A549 (cell line): ENCODE measurements around the gene MLF1. TPM values are rescaled to one million over a fixed set of nuclear protein-coding genes. Genes with fewer than 3 reads are reported as not detected.

Source experiments
- ATAC-seq, 2 experiments: fragments of 200-7000 bp in 1 of 2; fragments of >200 bp in 1 of 2; cut with Nextera tagmentation in 1 of 2; cut with Tn5 transposase in 1 of 2; 3 replicates each; pipeline versions ENCODE4 v1.8.0 to v1.9.1; 2018 to 2020; ENCODE audit warnings: mild to moderate bottlenecking in 1 of 2, moderate library complexity in 1 of 2
- CTCF ChIA-PET: fragments of 300-600 bp; sonication (Branson Sonifier 250); formaldehyde crosslinking; extraction: SDS; loops from one replicate; lab custom pipeline; 2021; ENCODE audit warnings: antibody characterized with exemption, inconsistent platforms; lab: Yijun Ruan, JAX
- POLR2A ChIA-PET: fragments of 350-600 bp; formaldehyde crosslinking; extraction: SDS; loops from one replicate; lab custom pipeline; 2021; ENCODE audit warnings: antibody characterized with exemption, inconsistent platforms; lab: Yijun Ruan, JAX
- DNase-seq, 2 experiments: peaks; one replicate each; pipeline versions ENCODE4 v3.0.0 to v3.0.0-alpha.2; 2011 to 2016; ENCODE audit warnings: low read depth in 1 of 2, low spot score in 1 of 2
- FAIRE-seq: peaks from 2 replicates; lab custom pipeline; 2011; peaks lifted over from hg19 to GRCh38; lab: Jason Lieb, UNC
- H3K27ac ChIP-seq, 2 experiments: fragments of >200 bp; sonication (Bioruptor Twin); formaldehyde crosslinking; 3 replicates each; pipeline ENCODE4 v1.5.1; 2016 to 2017
- H3K4me1 ChIP-seq: fragments of >200 bp; sonication (Bioruptor Twin); formaldehyde crosslinking; 3 replicates; pipeline ENCODE4 v1.6.1; 2016
- H3K4me2 ChIP-seq: fragments of >200 bp; sonication (Bioruptor Twin); formaldehyde crosslinking; 3 replicates; pipeline ENCODE4 v1.6.1; 2016
- H3K4me3 ChIP-seq: fragments of >200 bp; sonication (Bioruptor Twin); formaldehyde crosslinking; 3 replicates; pipeline ENCODE4 v1.5.1; 2016
- H3K9me3 ChIP-seq: fragments of >200 bp; sonication (Bioruptor Twin); formaldehyde crosslinking; 3 replicates; pipeline ENCODE4 v1.6.1; 2016
- CEBPB ChIP-seq, 2 experiments: fragments of >200 bp in 1 of 2; sonication (Bioruptor Twin) in 1 of 2; formaldehyde crosslinking in 1 of 2; IDR thresholded peaks; 2 replicates each; pipeline ENCODE4 v1.6.1; 2012 to 2016
- CHD2 ChIP-seq: fragments of 150-350 bp; IDR thresholded peaks from 2 replicates; pipeline ENCODE4 v1.6.1; 2014; ENCODE audit warnings: low read length; ENCODE audit not compliant: partially characterized antibody
- CHD4 ChIP-seq: fragments of 200-600 bp; sonication (generic); IDR thresholded peaks from 2 replicates; pipeline ENCODE4 v1.6.1; 2016; ENCODE audit warnings: antibody characterized with exemption, mild to moderate bottlenecking, borderline replicate concordance
- ESRRA ChIP-seq: fragments of 150-350 bp; IDR thresholded peaks from 2 replicates; pipeline ENCODE4 v1.6.1; 2014; ENCODE audit warnings: mild to moderate bottlenecking, low read length, borderline replicate concordance
- FOSB ChIP-seq: fragments of 250-450 bp; sonication (Bioruptor Pico); IDR thresholded peaks from 2 replicates; pipeline ENCODE4 v1.5.0; 2020; ENCODE audit warnings: mild to moderate bottlenecking, moderate library complexity
- FOSL2 ChIP-seq, 2 experiments: fragments of 450-650 bp in 1 of 2; fragments of >200 bp in 1 of 2; sonication (Bioruptor Twin) in 1 of 2; formaldehyde crosslinking; IDR thresholded peaks; 2 replicates each; pipeline versions ENCODE4 v1.5.0 to v1.6.1; 2016 to 2020; ENCODE audit warnings: mild to moderate bottlenecking in 1 of 2, moderate library complexity in 1 of 2
- HOXB13 ChIP-seq: fragments of 250-450 bp; sonication (Bioruptor Pico); IDR thresholded peaks from 2 replicates; pipeline ENCODE4 v1.5.0; 2020; ENCODE audit warnings: low read depth, mild to moderate bottlenecking, moderate library complexity
- JUN ChIP-seq, 2 experiments: fragments of >200 bp; sonication (Bioruptor Twin); formaldehyde crosslinking; IDR thresholded peaks; 2 replicates in 1 of 2; 3 replicates in 1 of 2; pipeline ENCODE4 v1.6.1; 2016 to 2017
- KDM1A ChIP-seq: fragments of 200-600 bp; sonication (generic); IDR thresholded peaks from 2 replicates; pipeline ENCODE4 v1.6.1; 2016; ENCODE audit warnings: low read depth, mild to moderate bottlenecking
- KDM5A ChIP-seq: fragments of 200-600 bp; sonication (generic); IDR thresholded peaks from 2 replicates; pipeline ENCODE4 v1.6.1; 2016; ENCODE audit warnings: antibody characterized with exemption, mild to moderate bottlenecking
- MAFK ChIP-seq: fragments of 450-650 bp; IDR thresholded peaks from 2 replicates; pipeline ENCODE4 v1.6.1; 2014; ENCODE audit not compliant: partially characterized antibody
- MYC ChIP-seq: IDR thresholded peaks from 2 replicates; pipeline ENCODE4 v1.6.1; 2012; ENCODE audit warnings: mild to moderate bottlenecking, inconsistent platforms, low read length, improper control_type of control experiment, borderline replicate concordance
- NFE2L2 ChIP-seq: fragments of 150-350 bp; conservative IDR thresholded peaks from 2 replicates; pipeline ENCODE4 v1.6.1; 2014; ENCODE audit warnings: low read length
- POLR2AphosphoS2 ChIP-seq: conservative IDR thresholded peaks from 2 replicates; pipeline ENCODE4 v1.6.1; 2012; ENCODE audit warnings: low read length, improper control_type of control experiment, inconsistent platforms
- RAD21 ChIP-seq, 2 experiments: fragments of >200 bp in 1 of 2; sonication (Bioruptor Twin) in 1 of 2; formaldehyde crosslinking in 1 of 2; IDR thresholded peaks in 1 of 2; conservative IDR thresholded peaks in 1 of 2; 2 replicates in 1 of 2; 3 replicates in 1 of 2; pipeline ENCODE4 v1.6.1; 2012 to 2018; ENCODE audit warnings: inconsistent platforms in 1 of 2
- RARB ChIP-seq: fragments of 250-450 bp; sonication (Bioruptor Pico); IDR thresholded peaks from 2 replicates; pipeline ENCODE4 v1.8.0; 2021; ENCODE audit warnings: mild to moderate bottlenecking, moderate library complexity
- RCOR1 ChIP-seq: fragments of 150-350 bp; IDR thresholded peaks from 2 replicates; pipeline ENCODE4 v1.6.1; 2014; ENCODE audit warnings: antibody characterized with exemption, low read length, low read depth
- RFX5 ChIP-seq: fragments of 450-650 bp; IDR thresholded peaks from 2 replicates; pipeline ENCODE4 v1.7.1; 2014; ENCODE audit warnings: antibody characterized with exemption, mild to moderate bottlenecking, moderate library complexity
- RNF2 ChIP-seq: fragments of 200-600 bp; sonication (generic); IDR thresholded peaks from 2 replicates; pipeline ENCODE4 v1.6.1; 2016; ENCODE audit warnings: low read depth, mild to moderate bottlenecking, antibody characterized with exemption, moderate library complexity, borderline replicate concordance
- SMC3 ChIP-seq: fragments of >200 bp; sonication (Bioruptor Twin); formaldehyde crosslinking; IDR thresholded peaks from 3 replicates; pipeline ENCODE4 v1.6.1; 2018; ENCODE audit warnings: inconsistent platforms
- ZFP36 ChIP-seq: fragments of 450-650 bp; IDR thresholded peaks from 2 replicates; pipeline ENCODE4 v1.6.1; 2014; ENCODE audit warnings: borderline replicate concordance; ENCODE audit not compliant: partially characterized antibody
- ZSCAN20 ChIP-seq: fragments of 250-450 bp; sonication (Bioruptor Pico); IDR thresholded peaks from 2 replicates; pipeline ENCODE4 v1.8.0; 2022; ENCODE audit warnings: mild to moderate bottlenecking, moderate library complexity
- WGBS: methylation state at CpG from one replicate; pipeline ENCODE4 v1.1.6; 2017; ENCODE audit errors: missing lambda C conversion rate; 5-methylcytosine and 5-hydroxymethylcytosine counted together
- polyA plus RNA-seq, 4 experiments: library from polyadenylated mRNA; depleted of rRNA in 3 of 4; stranded (reverse); fragments of >200 nt; fragmentation: RNase III in 1 of 4; extraction: RNeasy Plus Mini Kit Qiagen cat#74134 plus additional on column Dnase treatment in 1 of 4; gene quantifications; 2 replicates in 3 of 4; 3 replicates in 1 of 4; pipeline ENCODE4 v1.2.3, GENCODE V29; 2011 to 2017
- TF ChIP-seq, protein P1 (sequence below): fragments of 250-450 bp; sonication (Bioruptor Pico); IDR thresholded peaks from 2 replicates; pipeline ENCODE4 v1.5.0; 2020; ENCODE audit warnings: low read depth, mild to moderate bottlenecking, moderate library complexity
- TF ChIP-seq, protein P2 (sequence below): fragments of >200 bp; sonication (Bioruptor Twin); formaldehyde crosslinking; IDR thresholded peaks from 2 replicates; pipeline ENCODE4 v1.6.1; 2016
- TF ChIP-seq, protein P3 (sequence below): fragments of 200-600 bp; sonication (generic); IDR thresholded peaks from 2 replicates; pipeline ENCODE4 v1.6.1; 2016; ENCODE audit warnings: antibody characterized with exemption, mild to moderate bottlenecking, moderate library complexity
- TF ChIP-seq, protein P4 (sequence below): IDR thresholded peaks from 2 replicates; pipeline ENCODE4 v1.6.1; 2012
- TF ChIP-seq, protein P5 (sequence below): IDR thresholded peaks from 2 replicates; pipeline ENCODE4 v1.6.1; 2012

MLF1 gene
- polyA plus RNA-seq, 2 of the 4 experiments (the other 2 are of a cell fraction), result 13.5 to 18.6 TPM

DNA sequence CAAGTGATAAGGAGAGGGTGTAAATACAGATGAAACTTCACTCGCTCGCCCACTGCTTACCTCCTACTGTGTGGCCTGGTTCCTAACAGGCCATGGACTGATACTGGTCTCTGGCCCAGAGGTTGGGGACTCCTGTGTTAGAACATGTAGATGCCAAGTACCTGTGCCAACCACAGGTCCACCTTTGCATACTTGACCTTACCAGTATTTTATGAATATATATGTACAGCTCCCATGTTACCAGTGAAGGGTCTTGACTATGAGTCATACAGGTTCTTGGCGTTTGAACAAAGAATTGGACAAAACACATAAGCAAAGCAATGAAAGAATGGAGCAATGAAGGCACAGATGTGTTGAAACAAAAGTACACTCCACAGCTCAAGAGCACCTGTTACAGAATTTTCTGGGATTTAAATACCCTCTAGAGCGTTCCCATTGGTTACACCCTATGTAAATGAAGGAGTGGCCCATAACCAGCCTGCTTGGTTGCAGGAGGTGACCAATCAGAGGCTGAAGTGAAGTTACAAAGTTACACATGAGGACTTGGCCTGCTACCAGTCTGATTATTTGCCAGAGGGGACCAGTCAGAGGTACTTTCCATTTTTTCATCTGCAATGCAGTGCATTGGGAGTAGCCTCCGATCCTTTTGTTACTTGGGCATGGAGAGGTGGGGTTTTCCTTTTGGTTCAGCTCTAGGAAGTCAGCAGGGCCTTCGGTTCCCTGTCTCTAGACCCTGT, 71.6 kb downstream of the MLF1 start:
- DNase-seq (no peak), ATAC-seq (no peak)
- H3K4me2 ChIP-seq, result no peak overlapping the region
- H3K9me3 ChIP-seq, result no peaks in the 10 kb centered on the region
- H3K4me3 ChIP-seq, result no peak overlapping the region
- TF ChIP-seq HOXB13, result no peak
- no peak for TF ChIP-seq FOSL2 (IDR thresholded peaks at IDR 0.05)
- TF ChIP-seq FOSL2 (CRISPR knock-in tag; IDR thresholded peaks at IDR 0.05), result peak; percentile 19; the same call in 1 of the 2 replicates
- TF ChIP-seq, all 56 proteins: peak for 1
- 64% methylated on average over 6 of the region's 6 CpGs for WGBS
- no peak for FAIRE-seq
- Histone ChIP-seq H3K4me1 (peaks cover 14% of the 10 kb centered on the region), H3K27ac (no peak overlapping the region)
- ChIA-PET CTCF (interaction anchor here (0.6 to 1.3 kb wide), 5 partner anchors 12 to 1185 kb away, joined by 3 to 4 read pairs (median 4); no protein-coding TSS in a partner anchor), POLR2A (interaction anchor here (0.6 kb wide), 1 partner anchor 79 kb away, joined by 3 read pairs; no protein-coding TSS in a partner anchor)

DNA sequence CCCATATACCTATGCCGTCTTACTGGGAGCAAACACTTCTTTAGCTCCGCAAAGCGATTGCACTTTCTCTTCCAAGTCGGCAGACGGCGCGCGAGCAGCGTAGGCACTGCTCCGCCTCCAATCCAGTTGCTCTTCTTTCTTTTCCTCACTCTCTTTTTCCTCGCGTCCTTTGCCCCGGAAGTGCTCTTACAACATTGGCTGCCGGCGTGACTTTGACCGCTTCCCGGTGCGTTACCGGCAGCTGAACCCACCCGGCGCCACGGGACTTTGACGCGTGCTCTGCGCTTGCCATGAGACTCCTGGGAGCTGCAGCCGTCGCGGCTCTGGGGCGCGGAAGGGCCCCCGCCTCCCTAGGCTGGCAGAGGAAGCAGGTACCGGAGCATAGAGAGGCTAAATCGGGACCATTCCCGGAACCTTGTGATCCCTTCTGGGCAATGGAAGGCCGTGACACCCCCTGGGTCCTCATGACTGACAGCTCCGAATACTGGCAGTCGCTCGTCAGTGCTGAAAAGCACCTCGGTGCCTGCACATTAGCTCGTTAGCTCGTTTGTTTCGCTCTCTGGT, 73.4 kb downstream of the MLF1 start, which contains the start of gene GFM1:
TSS of gene GFM1 (plus strand) at position 183 of the 564 bp plus-strand sequence. CDS start at position 291, 108 bp downstream.
- H3K4me3 ChIP-seq, result peak within 1 kb of the TSS; percentile 72
- FAIRE-seq, result peak; percentile 36
- ChIA-PET CTCF (interaction anchor here (0.6 to 2.6 kb wide), 36 partner anchors 8 to 1436 kb away, joined by 3 to 23 read pairs (median 4); partner anchors contain the start of genes LXN, MLF1 and RARRES1), POLR2A (interaction anchor here (0.7 to 1.7 kb wide), 7 partner anchors 14 to 534 kb away, joined by 3 to 17 read pairs (median 4); partner anchors contain the start of genes MLF1 and RSRC1)
- peak within 1 kb of the TSS; percentile 87 to 99 for H3K27ac ChIP-seq
- no peaks in the 10 kb centered on the region for H3K9me3 ChIP-seq
- H3K4me2 ChIP-seq, result peak within 1 kb of the TSS; percentile 95
- 2% methylated on average over 35 of the region's 42 CpGs for WGBS
- DNase-seq, result peak; percentile 82 to 97
- peaks cover 14% of the 10 kb centered on the region for H3K4me1 ChIP-seq
- peak; percentile 98 to 100 for ATAC-seq
- TF ChIP-seq RFX5 (0 out of 2 replicates have a peak, but pooled peaks have one; percentile 25), ZFP36 (no peak), KDM5A (peak; percentile 74), RAD21 (conservative IDR thresholded peaks at IDR 0.05 in 1 of 2, IDR thresholded peaks at IDR 0.05 in 1 of 2) (peak; percentile 49 to 53), NFE2L2 (no peak), RARB (no peak), KDM1A (no peak), RNF2 (no peak), ZSCAN20 (CRISPR knock-in tag) (no peak), ESRRA (peak; percentile 42; the same call in 1 of the 2 replicates), CHD4 (no peak), JUN (IDR thresholded peaks at IDR 0.05) (peak; percentile 81 to 95), FOSL2 (IDR thresholded peaks at IDR 0.05) (no peak), FOSL2 (CRISPR knock-in tag; IDR thresholded peaks at IDR 0.05) (no peak), MYC (peak; percentile 80), HOXB13 (no peak), SMC3 (peak; percentile 77), CHD2 (peak; percentile 44), MAFK (no peak), RCOR1 (no peak), FOSB (CRISPR knock-in tag) (no peak), CEBPB (IDR thresholded peaks at IDR 0.05) (peak in 1 of 2 experiments; percentile 64; a peak in 1 of 4 replicates), POLR2AphosphoS2 (no peak)
- TF ChIP-seq, protein P1, sequence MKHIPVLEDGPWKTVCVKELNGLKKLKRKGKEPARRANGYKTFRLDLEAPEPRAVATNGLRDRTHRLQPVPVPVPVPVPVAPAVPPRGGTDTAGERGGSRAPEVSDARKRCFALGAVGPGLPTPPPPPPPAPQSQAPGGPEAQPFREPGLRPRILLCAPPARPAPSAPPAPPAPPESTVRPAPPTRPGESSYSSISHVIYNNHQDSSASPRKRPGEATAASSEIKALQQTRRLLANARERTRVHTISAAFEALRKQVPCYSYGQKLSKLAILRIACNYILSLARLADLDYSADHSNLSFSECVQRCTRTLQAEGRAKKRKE (CRISPR knock-in tag), result no peak
- TF ChIP-seq, protein P2, sequence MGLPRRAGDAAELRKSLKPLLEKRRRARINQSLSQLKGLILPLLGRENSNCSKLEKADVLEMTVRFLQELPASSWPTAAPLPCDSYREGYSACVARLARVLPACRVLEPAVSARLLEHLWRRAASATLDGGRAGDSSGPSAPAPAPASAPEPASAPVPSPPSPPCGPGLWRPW, result no peak
- TF ChIP-seq, protein P3, sequence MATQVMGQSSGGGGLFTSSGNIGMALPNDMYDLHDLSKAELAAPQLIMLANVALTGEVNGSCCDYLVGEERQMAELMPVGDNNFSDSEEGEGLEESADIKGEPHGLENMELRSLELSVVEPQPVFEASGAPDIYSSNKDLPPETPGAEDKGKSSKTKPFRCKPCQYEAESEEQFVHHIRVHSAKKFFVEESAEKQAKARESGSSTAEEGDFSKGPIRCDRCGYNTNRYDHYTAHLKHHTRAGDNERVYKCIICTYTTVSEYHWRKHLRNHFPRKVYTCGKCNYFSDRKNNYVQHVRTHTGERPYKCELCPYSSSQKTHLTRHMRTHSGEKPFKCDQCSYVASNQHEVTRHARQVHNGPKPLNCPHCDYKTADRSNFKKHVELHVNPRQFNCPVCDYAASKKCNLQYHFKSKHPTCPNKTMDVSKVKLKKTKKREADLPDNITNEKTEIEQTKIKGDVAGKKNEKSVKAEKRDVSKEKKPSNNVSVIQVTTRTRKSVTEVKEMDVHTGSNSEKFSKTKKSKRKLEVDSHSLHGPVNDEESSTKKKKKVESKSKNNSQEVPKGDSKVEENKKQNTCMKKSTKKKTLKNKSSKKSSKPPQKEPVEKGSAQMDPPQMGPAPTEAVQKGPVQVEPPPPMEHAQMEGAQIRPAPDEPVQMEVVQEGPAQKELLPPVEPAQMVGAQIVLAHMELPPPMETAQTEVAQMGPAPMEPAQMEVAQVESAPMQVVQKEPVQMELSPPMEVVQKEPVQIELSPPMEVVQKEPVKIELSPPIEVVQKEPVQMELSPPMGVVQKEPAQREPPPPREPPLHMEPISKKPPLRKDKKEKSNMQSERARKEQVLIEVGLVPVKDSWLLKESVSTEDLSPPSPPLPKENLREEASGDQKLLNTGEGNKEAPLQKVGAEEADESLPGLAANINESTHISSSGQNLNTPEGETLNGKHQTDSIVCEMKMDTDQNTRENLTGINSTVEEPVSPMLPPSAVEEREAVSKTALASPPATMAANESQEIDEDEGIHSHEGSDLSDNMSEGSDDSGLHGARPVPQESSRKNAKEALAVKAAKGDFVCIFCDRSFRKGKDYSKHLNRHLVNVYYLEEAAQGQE, result no peak; the same call in 1 of the 2 replicates
- TF ChIP-seq, protein P4, sequence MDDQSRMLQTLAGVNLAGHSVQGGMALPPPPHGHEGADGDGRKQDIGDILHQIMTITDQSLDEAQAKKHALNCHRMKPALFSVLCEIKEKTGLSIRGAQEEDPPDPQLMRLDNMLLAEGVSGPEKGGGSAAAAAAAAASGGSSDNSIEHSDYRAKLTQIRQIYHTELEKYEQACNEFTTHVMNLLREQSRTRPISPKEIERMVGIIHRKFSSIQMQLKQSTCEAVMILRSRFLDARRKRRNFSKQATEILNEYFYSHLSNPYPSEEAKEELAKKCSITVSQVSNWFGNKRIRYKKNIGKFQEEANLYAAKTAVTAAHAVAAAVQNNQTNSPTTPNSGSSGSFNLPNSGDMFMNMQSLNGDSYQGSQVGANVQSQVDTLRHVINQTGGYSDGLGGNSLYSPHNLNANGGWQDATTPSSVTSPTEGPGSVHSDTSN, result peak; percentile 53; the same call in 1 of the 2 replicates
- TF ChIP-seq, protein P5, sequence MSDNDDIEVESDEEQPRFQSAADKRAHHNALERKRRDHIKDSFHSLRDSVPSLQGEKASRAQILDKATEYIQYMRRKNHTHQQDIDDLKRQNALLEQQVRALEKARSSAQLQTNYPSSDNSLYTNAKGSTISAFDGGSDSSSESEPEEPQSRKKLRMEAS, result peak; percentile 96
